HL-60 (cell line): ENCODE data around the gene MAP3K14.

Experiments used
- DNase-seq, 2 experiments: peaks; one replicate each; pipeline ENCODE4 v3.0.0-alpha.2; 2010 to 2020; ENCODE audit warnings: low read depth in 1 of 2, low spot score in 1 of 2
- H3K27ac ChIP-seq: fragments of 250-450 bp; sonication (Bioruptor Pico); replicated peaks from 2 replicates; pipeline ENCODE4 v1.5.1; 2020; ENCODE audit warnings: mild to moderate bottlenecking, moderate library complexity
- H3K27me3 ChIP-seq: fragments of 250-450 bp; sonication (Bioruptor Pico); 2 replicates; pipeline ENCODE4 v1.5.1; 2021; ENCODE audit warnings: mild to moderate bottlenecking, moderate library complexity; ENCODE audit not compliant: insufficient read depth, poor library complexity, severe bottlenecking
- H3K4me3 ChIP-seq: replicated peaks from 2 replicates; pipeline ENCODE4 v1.5.1; 2011; ENCODE audit warnings: mild to moderate bottlenecking, control low read depth, low read length; ENCODE audit not compliant: insufficient read depth
- CTCF ChIP-seq: IDR thresholded peaks from one replicate; pipeline ENCODE4 v1.5.1; 2011; ENCODE audit warnings: low read length, control low read depth, inconsistent platforms; ENCODE audit not compliant: insufficient read depth
- GABPA ChIP-seq: IDR thresholded peaks from 2 replicates; pipeline ENCODE4 v1.6.1; 2012; ENCODE audit warnings: low read depth
- POLR2AphosphoS5 ChIP-seq: IDR thresholded peaks from 2 replicates; pipeline ENCODE4 v1.6.1; 2012; ENCODE audit warnings: low read depth
- REST ChIP-seq: IDR thresholded peaks from 2 replicates; pipeline ENCODE4 v1.6.1; 2012; ENCODE audit warnings: low read depth; ENCODE audit not compliant: insufficient replicate concordance
- SPI1 ChIP-seq: IDR thresholded peaks from 2 replicates; pipeline ENCODE4 v1.6.1; 2012; ENCODE audit warnings: low read depth, mild to moderate bottlenecking, borderline replicate concordance

MAP3K14 gene

GRCh38 chr17:45338023-45338781 lies 21.4 kb upstream of the MAP3K14 start:
- H3K27me3 ChIP-seq = no peaks in the 10 kb centered on the region
- no peak overlapping the region for H3K4me3 ChIP-seq
- no peak for TF ChIP-seq SPI1
- no peak for TF ChIP-seq CTCF
- no peak for TF ChIP-seq REST
- no peak for TF ChIP-seq GABPA
- TF ChIP-seq POLR2AphosphoS5 = no peak
- no peak overlapping the region for H3K27ac ChIP-seq
- DNase-seq = no peak

- Histone ChIP-seq H3K4me3 (no peak overlapping the region), H3K27ac (no peak overlapping the region), H3K27me3 (no peaks in the 10 kb centered on the region)
- TF ChIP-seq POLR2AphosphoS5 (no peak), REST (no peak), SPI1 (no peak), CTCF (no peak)
- DNase-seq = no peak
Observed at GRCh38 chr17:45336390-45337182, 19.8 kb upstream of the MAP3K14 start.

GRCh38 chr17:45335721-45336120 lies 18.9 kb upstream of the MAP3K14 start:
- no peak for DNase-seq
- H3K27me3 ChIP-seq = no peaks in the 10 kb centered on the region
- TF ChIP-seq GABPA (no peak), REST (no peak), SPI1 (no peak), CTCF (no peak), POLR2AphosphoS5 (no peak)
- no peak overlapping the region for H3K4me3 ChIP-seq
- no peak overlapping the region for H3K27ac ChIP-seq
